HG03432 (cell line): ENCODE results near the gene CASTOR1.

Source experiments
- ATAC-seq: cut with Tn5 transposase; IDR thresholded peaks from one replicate; pipeline ENCODE4 v1.9.1; 2021; ENCODE audit warnings: mild to moderate bottlenecking, moderate library complexity; ENCODE audit not compliant: unreplicated experiment

The CASTOR1 gene

DNA sequence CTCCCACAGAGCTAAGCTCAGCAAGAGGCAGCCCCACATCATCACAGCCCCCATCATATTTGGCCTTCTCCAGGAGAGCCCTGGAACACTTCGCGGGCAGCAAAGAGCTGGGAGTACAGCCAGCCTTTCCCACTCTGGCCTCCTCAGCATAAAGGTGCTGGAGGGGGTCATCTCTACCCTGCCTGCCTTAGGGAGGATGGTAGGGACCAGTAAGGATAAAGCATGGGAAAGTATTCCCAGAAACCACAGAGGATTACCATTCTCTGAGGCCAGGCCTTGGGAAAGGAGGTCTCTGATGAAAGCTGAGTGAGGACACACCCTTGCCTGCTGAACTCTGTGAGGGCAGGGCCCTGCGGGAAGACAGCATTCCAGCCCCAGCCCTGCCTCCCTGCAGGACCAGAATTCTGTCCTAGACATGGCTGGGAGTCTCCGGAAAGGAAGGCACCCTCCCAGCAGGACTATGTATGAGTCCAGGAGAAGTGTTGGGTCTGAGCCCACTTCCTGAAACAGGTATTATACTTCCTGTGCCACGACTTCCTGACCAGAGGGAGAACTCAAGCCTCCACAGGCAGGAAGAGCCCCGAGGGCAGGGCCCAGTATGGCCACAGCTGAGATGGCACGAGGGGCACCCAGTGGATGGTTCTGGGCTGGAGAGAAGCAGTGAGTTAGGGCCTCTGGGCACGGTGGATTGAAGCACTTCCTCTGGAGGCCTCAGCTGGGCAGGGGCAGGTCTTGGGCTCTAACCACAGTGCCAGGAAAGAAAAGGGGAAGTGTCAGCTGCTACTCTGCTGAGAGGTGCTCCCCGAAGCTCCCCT is 12.9 kb upstream of the CASTOR1 start:
- no peak for ATAC-seq

DNA sequence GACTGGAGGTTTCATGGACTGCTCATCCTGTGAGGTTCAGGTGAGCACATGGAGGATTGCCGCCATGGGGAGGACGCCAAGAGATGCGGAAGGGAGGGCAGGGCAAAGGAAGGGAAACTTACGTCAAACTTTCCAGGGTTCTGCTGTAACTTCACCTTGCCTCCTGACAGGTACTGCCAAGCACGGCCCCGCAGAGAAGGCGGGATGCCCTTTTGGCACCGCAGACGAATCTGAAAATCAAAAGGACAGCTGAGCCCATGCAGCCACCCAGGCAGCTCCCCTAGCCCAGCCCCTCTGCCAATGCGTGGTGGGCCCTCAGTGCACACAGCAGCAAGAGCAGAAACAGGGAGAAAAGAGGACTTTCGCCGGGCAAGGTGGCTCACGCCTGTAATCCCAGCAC is 10.0 kb upstream of the CASTOR1 start:
- ATAC-seq = no peak

DNA sequence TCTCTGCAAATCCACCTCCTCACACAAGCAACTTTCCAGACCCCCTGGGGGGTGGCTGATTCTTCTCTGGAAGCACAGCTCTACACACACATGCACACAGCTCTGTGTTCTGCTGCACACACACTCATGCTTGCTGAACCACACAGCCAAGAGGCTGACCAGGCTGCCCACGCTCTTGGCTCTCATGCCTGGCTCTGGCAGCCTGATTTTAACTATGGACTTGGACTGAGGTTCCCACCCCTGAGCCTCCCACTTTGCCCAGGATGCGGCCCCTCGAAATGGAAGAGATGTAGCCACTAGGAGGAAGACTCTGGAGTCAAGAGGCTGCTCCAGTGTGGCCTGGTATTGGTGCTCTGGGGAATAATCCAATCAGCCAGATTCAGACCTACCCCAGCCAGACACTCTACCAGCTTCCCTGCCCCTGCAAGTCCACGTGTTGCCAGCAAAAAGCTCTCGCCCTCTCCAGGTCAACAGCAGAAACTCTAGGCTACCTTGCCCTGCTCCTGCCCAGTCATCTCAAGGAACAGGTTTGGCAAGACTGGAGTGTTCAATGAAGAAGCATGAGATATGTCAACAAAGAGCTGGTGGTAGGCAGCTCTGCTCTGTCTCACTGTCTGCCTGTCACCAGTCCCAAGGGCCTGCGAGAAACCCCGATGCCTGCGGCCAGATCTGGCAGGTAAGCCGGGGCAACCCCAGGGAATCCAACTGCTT is 8.8 kb upstream of the CASTOR1 start:
- no peak for ATAC-seq

DNA sequence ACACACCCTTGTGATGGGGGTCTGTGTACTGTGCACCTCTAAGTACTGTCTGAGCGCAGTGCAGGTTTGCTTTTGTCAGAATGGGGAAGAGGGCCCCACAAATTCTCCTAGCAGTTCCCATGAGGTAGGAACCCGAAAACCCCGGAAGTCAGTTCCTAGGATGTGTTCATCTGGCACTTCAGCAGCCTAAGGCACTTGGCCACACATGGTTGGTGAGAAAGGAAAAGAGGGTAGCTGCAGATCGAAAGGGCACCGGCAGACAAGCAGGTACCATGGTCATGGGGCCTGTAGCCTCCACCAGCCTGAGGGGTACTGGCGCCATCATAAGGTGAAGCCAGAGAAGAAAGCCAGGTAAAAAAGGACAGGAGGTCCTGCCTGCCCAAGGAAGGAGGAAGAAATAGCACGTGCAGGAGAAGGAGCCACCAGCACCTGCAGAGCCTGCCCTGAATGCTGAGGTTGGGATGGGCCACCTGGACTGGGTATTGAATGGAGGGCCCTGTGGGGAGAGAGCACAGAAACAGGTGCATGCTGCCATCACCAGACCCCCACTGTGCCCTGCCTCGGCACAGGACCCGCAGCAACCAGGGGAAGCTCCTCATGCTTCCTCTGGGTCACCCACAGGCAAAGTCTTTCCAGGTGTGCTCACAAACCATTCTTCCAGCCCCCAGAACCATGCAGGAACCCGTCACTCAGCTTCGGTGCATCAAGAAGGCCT is 8.1 kb upstream of the CASTOR1 start:
- ATAC-seq = no peak

- ATAC-seq = no peak
Observed at GRCh38 chr22:30296833-30297232, 7.5 kb upstream of the CASTOR1 start.

- ATAC-seq = no peak
Observed at GRCh38 chr22:30296324-30296723, 7.0 kb upstream of the CASTOR1 start.

DNA sequence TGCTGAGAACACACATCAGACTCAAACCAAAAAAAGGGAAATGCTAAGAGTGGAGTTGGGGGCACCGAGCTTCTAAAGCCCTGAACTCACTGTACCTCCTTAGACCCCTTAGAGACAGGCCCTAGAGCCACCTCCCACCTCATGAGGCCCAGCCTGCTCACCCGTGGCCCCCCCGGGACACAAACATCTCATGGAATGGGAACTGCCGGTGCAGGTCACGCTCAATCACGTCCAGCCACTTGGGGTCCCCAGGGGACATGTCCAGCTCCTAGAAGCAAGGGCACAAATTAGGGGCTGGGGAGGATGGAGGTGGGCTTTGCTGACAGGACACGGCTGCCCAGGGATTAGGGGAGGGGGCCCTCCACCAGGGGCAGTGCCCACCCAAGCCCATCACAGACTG is 6.3 kb upstream of the CASTOR1 start:
- ATAC-seq = no peak

- ATAC-seq = no peak
Observed at GRCh38 chr22:30294830-30295229, 5.5 kb upstream of the CASTOR1 start.

DNA sequence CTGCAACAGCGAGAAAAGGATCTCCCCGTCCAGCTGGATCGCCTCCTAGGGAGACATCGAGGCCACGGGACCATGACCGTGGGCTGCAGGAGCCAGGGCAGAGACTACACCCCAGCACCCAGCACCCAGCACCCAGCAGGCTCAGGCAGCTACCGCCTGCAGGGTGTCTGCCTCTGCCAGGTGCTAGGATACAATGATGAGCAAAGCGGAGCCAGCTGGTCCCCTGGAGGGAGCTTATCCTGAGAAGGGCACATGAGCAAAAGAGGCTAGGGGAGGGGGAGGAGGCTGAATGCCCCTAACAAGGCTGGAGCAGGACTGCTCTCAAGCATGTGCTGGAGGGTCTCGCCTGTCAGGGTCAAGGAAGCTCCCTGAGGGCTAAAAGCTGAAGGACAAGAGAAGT is 4.8 kb upstream of the CASTOR1 start:
- no peak for ATAC-seq

DNA sequence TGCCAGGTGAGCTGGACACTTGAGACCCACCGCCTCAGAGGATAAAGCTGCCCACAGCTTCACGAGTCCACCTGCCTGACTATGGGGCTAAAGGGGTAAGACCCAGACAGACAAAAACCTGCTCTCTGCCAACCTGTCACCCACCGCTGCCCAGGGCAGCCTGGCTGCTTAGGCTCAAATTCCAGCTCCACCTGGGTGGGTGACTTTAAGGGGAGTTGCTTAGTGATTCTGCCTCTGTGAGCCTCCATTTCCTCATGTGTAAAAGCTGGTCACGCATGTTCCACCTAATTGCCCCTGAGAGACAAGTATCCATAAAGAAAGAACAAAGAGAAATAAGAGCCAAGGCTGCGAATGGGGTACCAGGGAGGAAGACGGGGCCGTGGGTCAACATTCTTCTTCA is 3.7 kb upstream of the CASTOR1 start:
- ATAC-seq = no peak

- no peak for ATAC-seq
Observed at GRCh38 chr22:30292069-30292970, 3.0 kb upstream of the CASTOR1 start.

GRCh38 chr22:30291058-30291892 is 2.0 kb upstream of the CASTOR1 start:
- no peak for ATAC-seq

DNA sequence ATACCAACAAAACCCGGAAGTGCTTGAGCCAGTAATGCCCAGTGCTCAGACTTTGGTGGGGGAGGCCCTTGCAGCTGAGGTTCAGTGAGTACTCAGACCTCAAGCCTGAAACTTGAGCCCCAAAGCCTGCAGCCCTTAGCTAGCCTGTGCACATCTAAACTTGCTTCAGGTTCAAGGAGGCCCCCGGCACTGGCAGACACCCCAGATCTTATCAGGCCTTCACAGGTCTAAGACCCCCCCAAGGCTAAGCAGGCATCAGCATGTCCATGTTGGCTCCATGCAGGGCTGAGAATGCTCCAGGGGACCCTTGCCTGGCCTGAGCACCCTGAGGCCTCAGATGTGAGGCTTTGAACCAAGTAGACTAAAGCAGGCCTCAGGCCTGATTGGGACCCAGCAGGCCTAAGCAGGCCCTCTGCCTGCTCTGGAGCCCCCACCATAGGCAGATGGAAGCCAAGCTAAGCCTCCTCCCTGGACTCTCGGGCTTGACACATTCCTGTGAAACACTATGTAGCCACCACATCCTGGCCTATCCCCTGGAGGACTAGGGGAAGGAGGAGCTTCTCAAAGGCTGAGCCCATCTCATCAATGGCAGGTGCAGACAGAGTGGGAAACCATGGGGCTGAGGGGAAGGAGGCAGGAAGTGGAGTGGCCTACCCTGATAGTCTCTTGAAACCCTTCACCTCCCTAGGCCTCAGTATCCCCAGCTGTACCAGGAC is 1.2 kb upstream of the CASTOR1 start:
- no peak for ATAC-seq

DNA sequence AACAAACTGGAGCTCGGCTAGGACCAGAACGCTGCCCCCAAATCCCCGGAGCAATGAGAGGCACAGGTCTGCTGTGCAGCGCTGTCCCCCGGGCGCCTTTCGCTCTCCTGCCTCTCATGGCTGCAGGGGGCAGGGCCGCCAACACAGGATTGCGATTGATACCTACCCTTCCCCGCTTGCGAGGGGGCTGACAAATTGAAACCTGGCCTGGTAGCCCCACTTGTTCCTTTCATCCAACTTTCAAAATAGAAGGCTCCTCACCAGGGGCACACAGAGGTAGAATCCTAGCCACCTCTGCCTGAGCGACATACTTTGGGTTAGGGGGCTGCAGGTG is 642 bp upstream of the CASTOR1 start:
- ATAC-seq = peak; percentile 13

DNA sequence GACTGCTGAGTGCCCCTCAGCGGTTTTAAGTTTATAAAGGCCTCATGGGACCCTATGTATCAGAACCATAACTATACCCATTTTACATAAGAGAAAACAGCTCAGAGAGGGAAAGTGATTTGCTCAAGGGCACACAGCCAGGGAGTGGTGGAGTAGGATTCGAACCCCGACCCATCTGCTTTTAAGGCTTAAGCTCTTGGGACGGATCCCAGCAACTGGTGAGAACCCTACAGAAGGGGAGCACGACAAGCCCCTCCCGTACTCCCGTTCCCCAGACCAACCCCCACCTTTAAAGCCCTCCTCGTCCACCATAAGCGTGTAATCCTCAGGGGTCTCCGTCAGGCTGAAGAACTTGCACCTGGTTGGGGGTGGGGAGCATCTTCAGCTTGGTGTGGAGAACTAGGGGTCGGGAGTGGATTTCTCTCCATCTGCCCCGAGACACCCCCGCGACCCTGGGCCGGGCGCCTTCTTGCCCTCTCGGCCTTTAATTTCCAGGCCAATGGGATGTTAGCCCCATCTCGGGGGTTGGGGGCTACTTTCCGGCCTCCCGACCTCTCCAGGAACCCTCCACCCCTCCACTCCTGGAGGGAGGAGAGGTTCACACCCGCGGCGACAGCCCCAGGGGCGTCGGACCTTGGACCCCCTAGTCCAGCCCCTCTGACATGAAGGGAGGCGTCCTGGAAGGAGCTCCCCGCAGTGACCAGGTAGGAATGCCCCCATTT is 725 bp downstream of the CASTOR1 start:
- ATAC-seq = no peak

GRCh38 chr22:30287648-30288418 is 1.5 kb downstream of the CASTOR1 start:
- ATAC-seq = no peak

DNA sequence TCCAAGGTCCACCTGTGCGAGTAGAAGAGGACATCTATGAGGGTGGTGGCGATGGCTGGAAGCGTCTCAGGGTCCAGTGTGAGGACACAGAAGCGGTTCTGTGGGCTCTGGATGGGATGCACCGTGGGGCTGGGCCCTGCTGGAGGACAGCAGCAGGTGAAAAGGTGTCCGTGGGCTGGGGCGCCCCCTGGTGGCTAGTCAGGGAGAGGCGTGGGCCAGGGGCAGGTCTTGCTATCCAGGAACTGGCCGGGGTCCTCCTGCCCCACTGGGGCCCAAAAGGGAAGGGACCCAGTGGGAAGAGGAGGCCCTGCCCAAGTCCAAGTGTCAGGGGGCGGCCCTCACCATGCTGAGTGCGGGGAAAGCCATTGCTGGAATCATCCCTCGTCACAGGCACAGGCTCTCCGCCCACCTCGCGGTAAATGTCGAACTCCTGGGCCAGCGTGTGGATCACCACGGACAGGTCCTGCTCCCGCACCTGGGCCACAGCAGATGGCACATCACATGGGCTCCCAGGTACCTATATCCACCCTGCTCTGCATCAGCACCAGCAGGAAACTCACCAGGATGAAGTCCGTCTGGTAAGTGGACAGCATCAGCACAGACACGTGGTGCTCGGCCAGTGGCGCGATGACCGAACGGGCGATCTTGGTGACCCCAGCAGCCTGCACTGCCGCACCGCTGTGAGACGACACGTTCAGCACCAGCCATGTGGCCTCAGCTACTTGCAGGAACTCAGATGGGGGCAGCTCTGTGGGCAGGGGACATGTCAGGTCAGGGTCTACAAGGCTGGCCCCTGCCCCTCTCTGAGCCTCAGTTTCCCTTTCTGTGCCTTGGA is 2.3 kb downstream of the CASTOR1 start:
- ATAC-seq = no peak
